Spleen (tissue), 7 donors: Measurements from ENCODE around the gene HOXA10.

Experiments used
- CTCF ChIP-seq, 11 experiments: fragments of 200-600 bp in 7 of 11; fragments of 450-650 bp in 4 of 11; sonication (generic) in 4 of 11; IDR thresholded peaks in 8 of 11; conservative IDR thresholded peaks in 3 of 11; 1 replicate in 7 of 11; 2 replicates in 4 of 11; pipeline versions ENCODE4 v1.4.0 to v1.8.0; 2016 to 2021; ENCODE audit warnings: antibody characterized with exemption in 11 of 11, inconsistent platforms in 4 of 11, mild to moderate bottlenecking in 1 of 11
- POLR2AphosphoS5 ChIP-seq, 3 donors: sonication (generic); formaldehyde crosslinking; IDR thresholded peaks; one replicate each; pipeline ENCODE4 v1.5.1; 2017; ENCODE audit warnings: antibody characterized with exemption in 3 of 3
- donor health status: DM: no; HTN: no; CAD: no; lungs with moderate emphysema.
- donor health status: DM: no; HTN: no; CAD: no.
- donor health status: DM: no; HTN: no; CAD: no.

GRCh38 chr7:27161721-27162560 is 12.2 kb downstream of the HOXA10 start:
- TF ChIP-seq CTCF (IDR thresholded peaks at IDR 0.05 in 8 of 11, conservative IDR thresholded peaks at IDR 0.05 in 3 of 11) (no peak), POLR2AphosphoS5 (IDR thresholded peaks at IDR 0.05) (no peak)
